Upper lobe of left lung (tissue), 6 donors: ENCODE results near the gene AKT2. TPM values are rescaled to one million over a fixed set of nuclear protein-coding genes. Genes with fewer than 3 reads are reported as not detected.

Source experiments
- ATAC-seq, 2 donors: fragments of 200-7000 bp; cut with Tn5 transposase; one replicate each; pipeline ENCODE4 v1.9.1; 2022; ENCODE audit warnings: mild to moderate bottlenecking in 2 of 2, moderate library complexity in 2 of 2; ENCODE audit not compliant: low FRiP score in 2 of 2
- DNase-seq, 2 donors: peaks; one replicate each; pipeline ENCODE4 v3.0.0-alpha.2; 2019 to 2020
- H3K27ac ChIP-seq, 4 donors: fragments of 200-600 bp; sonication (generic); one replicate each; pipeline ENCODE4 v1.5.1; 2016 to 2019
- H3K27me3 ChIP-seq, 4 donors: fragments of 200-600 bp; sonication (generic); one replicate each; pipeline ENCODE4 v1.5.1; 2017 to 2019
- H3K36me3 ChIP-seq, 4 donors: fragments of 200-600 bp; sonication (generic); one replicate each; pipeline ENCODE4 v1.5.1; 2016 to 2019
- H3K4me1 ChIP-seq, 4 donors: fragments of 200-600 bp; sonication (generic); one replicate each; pipeline ENCODE4 v1.5.1; 2018 to 2019
- H3K4me3 ChIP-seq, 4 donors: fragments of 200-600 bp; sonication (generic); one replicate each; pipeline ENCODE4 v1.5.1; 2017 to 2019; ENCODE audit warnings: mild to moderate bottlenecking in 2 of 4, moderate library complexity in 1 of 4
- H3K9me3 ChIP-seq, 4 donors: fragments of 200-600 bp; sonication (generic); one replicate each; pipeline ENCODE4 v1.5.1; 2018 to 2019
- CTCF ChIP-seq, 6 experiments: fragments of 450-650 bp in 4 of 6; fragments of 200-600 bp in 2 of 6; sonication (generic) in 2 of 6; IDR thresholded peaks; one replicate each; pipeline ENCODE4 v1.5.1; 2016 to 2019; ENCODE audit warnings: antibody characterized with exemption in 6 of 6
- EP300 ChIP-seq, 4 donors: sonication (generic); formaldehyde crosslinking; IDR thresholded peaks; one replicate each; pipeline ENCODE4 v1.5.1; 2017; ENCODE audit warnings: antibody characterized with exemption in 4 of 4, control low read depth in 2 of 4
- POLR2A ChIP-seq, 4 donors: fragments of 450-650 bp; IDR thresholded peaks; one replicate each; pipeline ENCODE4 v1.5.1; 2016 to 2017; ENCODE audit warnings: antibody characterized with exemption in 4 of 4, mild to moderate bottlenecking in 2 of 4
- POLR2AphosphoS5 ChIP-seq, 2 donors: sonication (generic); formaldehyde crosslinking; IDR thresholded peaks; one replicate each; pipeline ENCODE4 v1.5.1; 2017; ENCODE audit warnings: antibody characterized with exemption in 2 of 2
- WGBS, 2 donors: methylation state at CpG; one replicate each; pipeline ENCODE4 v1.1.5; 2017 to 2018; 5-methylcytosine and 5-hydroxymethylcytosine counted together
- small RNA-seq, 4 donors: library from RNA; depleted of rRNA; stranded (forward); fragments of <200 nt; gene quantifications; one replicate each; pipeline ENCODE3, GENCODE V24; 2016
- total RNA-seq, 6 donors: library from RNA; depleted of rRNA in 4 of 6; stranded (reverse); fragments of >200 nt in 4 of 6; gene quantifications; one replicate each; pipeline versions ENCODE4 v1.1.0 to v1.2.1, GENCODE V29; 2016 to 2021
- donor health status: DM: no; HTN: no; CAD: no; lungs with moderate emphysema.
- donor health status: DM: no; HTN: yes; CAD: no; lungs with severe emphysema.

AKT2 gene
- total RNA-seq, 6 donors from 2014 or later = 59.7 to 164 (median 105) TPM

GRCh38 chr19:40191836-40192646 is 93.1 kb downstream of the AKT2 start:
- H3K36me3 ChIP-seq = no peaks in the 10 kb centered on the region
- peak overlapping the region in 3 of 4 donors; percentile 84 to 96 (median 91) for H3K27ac ChIP-seq
- ATAC-seq = peak in 1 of 2 donors; percentile 21
- WGBS, 2 donors = 27 to 46% methylated on average over 12 to 17 of the region's 62 CpGs
- peak overlapping the region; percentile 62 to 91 (median 78) for H3K4me3 ChIP-seq
- DNase-seq = peak; percentile 27 to 88
- no peaks in the 10 kb centered on the region for H3K27me3 ChIP-seq
- H3K9me3 ChIP-seq = no peaks in the 10 kb centered on the region
- H3K4me1 ChIP-seq = peaks cover 12 to 29% (median 19%) of the 10 kb centered on the region in 4 donors
- TF ChIP-seq POLR2AphosphoS5 (IDR thresholded peaks at IDR 0.05) (no peak), POLR2A (IDR thresholded peaks at IDR 0.05) (no peak)

GRCh38 chr19:40190891-40191835 is 94.0 kb downstream of the AKT2 start, which contains the start of gene MAP3K10:
Gene MAP3K10, plus strand, starts transcription at chr19:40191426. Its CDS starts 606 bp downstream, at chr19:40192032.
- WGBS, 2 donors = 0 to 2% methylated on average over 18 to 57 of the region's 116 CpGs
- peak; percentile 59 to 97 for DNase-seq
- H3K27me3 ChIP-seq = no peaks in the 10 kb centered on the region

GRCh38 chr19:40184273-40184672 is 100.9 kb downstream of the AKT2 start:
- Histone ChIP-seq H3K9me3 (no peaks in the 10 kb centered on the region), H3K4me3 (no peak overlapping the region), H3K27ac (no peak overlapping the region), H3K4me1 (no peaks in the 10 kb centered on the region), H3K36me3 (no peaks in the 10 kb centered on the region), H3K27me3 (no peaks in the 10 kb centered on the region)
- no peak for ATAC-seq
- DNase-seq = no peak
- 75 to 94% methylated on average over 1 of the region's 1 CpG for WGBS, 2 donors
- TF ChIP-seq POLR2A (IDR thresholded peaks at IDR 0.05) (no peak), POLR2AphosphoS5 (IDR thresholded peaks at IDR 0.05) (no peak), EP300 (IDR thresholded peaks at IDR 0.05) (no peak), CTCF (IDR thresholded peaks at IDR 0.05) (no peak)

More at GRCh38 chr19:40190891-40191835, 94.0 kb downstream of the AKT2 start, which contains the start of gene MAP3K10:
- Histone ChIP-seq H3K27ac (peak within 1 kb of the TSS; percentile 84 to 96 (median 92)), H3K4me1 (peaks cover 12 to 29% (median 19%) of the 10 kb centered on the region in 4 donors), H3K36me3 (no peaks in the 10 kb centered on the region), H3K4me3 (peak within 1 kb of the TSS; percentile 70 to 96 (median 89)), H3K9me3 (no peaks in the 10 kb centered on the region)
- ATAC-seq = peak; percentile 89 to 97
- TF ChIP-seq POLR2AphosphoS5 (IDR thresholded peaks at IDR 0.05) (peak in 1 of 2 donors; percentile 20), EP300 (IDR thresholded peaks at IDR 0.05) (no peak), CTCF (IDR thresholded peaks at IDR 0.05) (no peak), POLR2A (IDR thresholded peaks at IDR 0.05) (peak in 2 of 4 donors; percentile 18 to 48)

Small RNA genes lying within 50 kb of the gene (small RNA-seq; reads per million reads assigned to genes)
- gene MIR641 = 0.25 to 1.1 (median 0.63) reads per million in 4 donors
- gene RNU6-945P = 0 reads per million in 4 donors

Other genes with a start within 250 kb of the AKT2 start
- gene ZNF780B, start 229.1 kb downstream of the AKT2 start, total RNA-seq = 10 to 100 TPM in 5 of 6 donors, 1 to 10 TPM in 1; 9.4 to 50.3 (median 20.9) TPM
- 10 to 100 TPM in 5 of 6 donors, 1 to 10 TPM in 1; 7.4 to 17.1 (median 13.6) TPM for gene ZNF780A, start 194.4 kb downstream of the AKT2 start, total RNA-seq
- gene MAP3K10, start 93.9 kb downstream of the AKT2 start, total RNA-seq = 10 to 100 TPM in 5 of 6 donors, 1 to 10 TPM in 1; 9.0 to 56.6 (median 18.4) TPM
- not detected for gene TTC9B, start 67.0 kb downstream of the AKT2 start, total RNA-seq
- under 1 TPM in 3 of 6 donors, not detected in 3; 0.31 to 1.00 (median 0.79) TPM for gene CCNP, start 58.7 kb downstream of the AKT2 start, total RNA-seq
- 10 to 100 TPM; 12.6 to 59.7 (median 16.4) TPM for gene C19orf47, start 63.1 kb upstream of the AKT2 start, total RNA-seq
- 100 to 1,000 TPM; 257 to 710 (median 470) TPM for gene PLD3, start 63.4 kb upstream of the AKT2 start, total RNA-seq
- 1 to 10 TPM in 1 of 6 donors, under 1 TPM in 4, not detected in 1; 0.17 to 1.0 (median 0.46) TPM for gene HIPK4, start 104.8 kb upstream of the AKT2 start, total RNA-seq
- 100 to 1,000 TPM in 1 of 6 donors, 10 to 100 TPM in 5; 30.1 to 146 (median 51.5) TPM for gene PRX, start 128.0 kb upstream of the AKT2 start, total RNA-seq
- 10 to 100 TPM in 4 of 6 donors, 1 to 10 TPM in 2; 2.1 to 37.5 (median 18.4) TPM for gene SERTAD1, start 140.6 kb upstream of the AKT2 start, total RNA-seq
- gene SERTAD3, start 159.0 kb upstream of the AKT2 start, total RNA-seq = 10 to 100 TPM in 5 of 6 donors, 1 to 10 TPM in 1; 8.9 to 44.5 (median 21.9) TPM
- gene BLVRB, start 180.4 kb upstream of the AKT2 start, total RNA-seq = 100 to 1,000 TPM in 5 of 6 donors, 10 to 100 TPM in 1; 77.5 to 379 (median 223) TPM
- gene SPTBN4, start 181.7 kb upstream of the AKT2 start, total RNA-seq = 1 to 10 TPM in 1 of 6 donors, under 1 TPM in 5; 0.33 to 8.4 (median 0.67) TPM